GM21528 (cell line): Measurements from ENCODE around the gene ARHGEF16.

ENCODE experiments used
- ATAC-seq: cut with Tn5 transposase; IDR thresholded peaks from one replicate; pipeline ENCODE4 v1.9.1; 2021; ENCODE audit warnings: mild to moderate bottlenecking, moderate library complexity; ENCODE audit not compliant: unreplicated experiment, low FRiP score

ARHGEF16 gene

GRCh38 chr1:3529099-3529729 is 74.7 kb downstream of the ARHGEF16 start:
- no peak for ATAC-seq

GRCh38 chr1:3530086-3530925 is 75.8 kb downstream of the ARHGEF16 start:
- ATAC-seq: no peak
